NCI-H128 (cell line): Measurements from ENCODE around the gene ZFYVE19.

ENCODE experiments used
- DNase-seq: peaks from one replicate; lab custom pipeline; 2025; ENCODE audit not compliant: unreplicated experiment; lab: John Stamatoyannopoulos, UW

Gene ZFYVE19, protein sequence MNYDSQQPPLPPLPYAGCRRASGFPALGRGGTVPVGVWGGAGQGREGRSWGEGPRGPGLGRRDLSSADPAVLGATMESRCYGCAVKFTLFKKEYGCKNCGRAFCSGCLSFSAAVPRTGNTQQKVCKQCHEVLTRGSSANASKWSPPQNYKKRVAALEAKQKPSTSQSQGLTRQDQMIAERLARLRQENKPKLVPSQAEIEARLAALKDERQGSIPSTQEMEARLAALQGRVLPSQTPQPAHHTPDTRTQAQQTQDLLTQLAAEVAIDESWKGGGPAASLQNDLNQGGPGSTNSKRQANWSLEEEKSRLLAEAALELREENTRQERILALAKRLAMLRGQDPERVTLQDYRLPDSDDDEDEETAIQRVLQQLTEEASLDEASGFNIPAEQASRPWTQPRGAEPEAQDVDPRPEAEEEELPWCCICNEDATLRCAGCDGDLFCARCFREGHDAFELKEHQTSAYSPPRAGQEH

GRCh38 chr15:40807028-40807887 is at the start of gene ZFYVE19, which contains the start of gene DNAJC17:
TSS of gene ZFYVE19 (plus strand) at chr15:40807089. CDS start at chr15:40807590, 501 bp downstream.
TSS of gene DNAJC17 (minus strand) at chr15:40807473. CDS start at chr15:40807446, 27 bp downstream.
- DNase-seq, result peak; percentile 94

DNA sequence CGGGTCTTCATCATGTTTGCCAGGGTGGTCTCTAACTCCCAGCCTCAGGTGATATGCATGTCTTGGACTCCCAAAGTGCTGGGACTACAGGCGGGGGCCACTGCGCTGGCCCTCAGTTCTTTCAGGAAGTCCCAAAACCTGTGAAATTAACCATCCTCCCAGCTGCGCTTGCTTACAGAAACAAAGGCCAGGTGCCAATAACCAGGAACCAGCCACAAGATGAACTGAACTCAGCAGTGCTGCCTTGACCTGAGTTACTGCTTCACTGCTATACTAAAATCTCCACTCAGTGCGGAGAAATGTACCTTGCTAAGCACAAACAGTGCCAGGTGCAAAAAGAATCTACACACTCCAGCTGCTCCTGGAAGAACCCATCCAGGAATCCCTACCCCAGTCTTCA is 46.9 kb upstream of the ZFYVE19 start:
- no peak for DNase-seq

- DNase-seq, result no peak
Observed at GRCh38 chr15:40762919-40763800, 43.7 kb upstream of the ZFYVE19 start.

- no peak for DNase-seq
Observed at GRCh38 chr15:40763801-40764628, 42.9 kb upstream of the ZFYVE19 start, which contains the start of gene GCHFR. TSS of gene GCHFR (plus strand) at chr15:40764068. CDS start at chr15:40764181, 113 bp downstream.

DNA sequence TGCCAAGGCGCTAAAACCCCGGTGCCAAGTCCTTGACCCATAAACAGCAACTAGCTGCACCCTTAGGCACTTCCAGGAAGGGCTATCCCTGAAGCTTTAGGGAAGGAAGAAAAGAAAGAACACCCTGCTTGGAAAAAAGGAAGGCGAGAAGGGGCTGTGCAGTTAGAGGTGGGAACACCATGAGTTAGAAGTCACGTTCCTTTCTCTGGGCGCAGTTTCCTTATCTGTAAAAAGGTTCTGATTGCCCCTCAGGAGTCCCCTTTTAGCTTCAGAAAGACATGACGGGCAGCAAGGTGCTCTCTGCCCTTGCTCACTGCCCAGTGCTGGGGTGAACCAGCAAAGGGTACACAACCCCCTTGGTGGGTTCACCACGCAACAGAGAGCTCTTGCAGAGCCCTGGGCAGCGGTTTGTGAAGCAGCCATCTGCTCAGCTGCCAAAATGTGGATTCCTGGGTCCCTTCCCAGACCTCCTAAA is 42.2 kb upstream of the ZFYVE19 start:
- no peak for DNase-seq

- no peak for DNase-seq
Observed at GRCh38 chr15:40766194-40766815, 40.6 kb upstream of the ZFYVE19 start.

- no peak for DNase-seq
Observed at GRCh38 chr15:40766906-40767837, 39.7 kb upstream of the ZFYVE19 start.

DNA sequence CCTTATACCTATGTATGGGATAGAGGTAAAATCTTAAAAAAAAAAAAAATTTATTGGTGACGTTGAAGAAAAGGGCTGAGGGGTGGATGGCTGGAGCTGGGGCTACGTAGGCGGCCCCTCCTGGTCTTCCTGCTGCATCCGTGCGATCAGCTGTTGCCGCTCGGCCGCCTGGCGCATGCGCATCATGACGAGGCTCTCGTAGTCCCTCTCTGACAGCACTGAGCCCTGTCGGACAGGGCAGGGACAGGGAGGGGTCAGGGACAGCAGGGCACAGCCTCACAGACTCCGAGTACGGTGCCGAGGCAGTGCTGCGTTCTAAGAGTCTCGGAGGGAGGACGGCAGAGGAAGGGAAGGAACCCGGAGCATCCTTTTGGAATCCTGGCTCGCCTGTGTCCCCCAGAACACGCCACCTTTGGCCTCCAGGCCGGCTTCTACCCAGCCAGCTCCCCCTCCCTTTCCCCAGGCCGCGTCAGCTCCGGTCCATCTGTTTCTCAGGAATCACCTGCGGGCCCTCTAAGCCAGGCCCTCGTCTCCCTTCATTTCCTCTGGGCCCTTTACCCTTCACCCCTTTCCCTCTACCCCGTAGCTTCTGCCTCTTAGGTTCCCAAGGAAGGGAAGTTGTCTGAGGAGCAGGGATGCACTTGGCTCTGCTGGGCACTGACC is 38.9 kb upstream of the ZFYVE19 start:
- DNase-seq, result no peak

DNA sequence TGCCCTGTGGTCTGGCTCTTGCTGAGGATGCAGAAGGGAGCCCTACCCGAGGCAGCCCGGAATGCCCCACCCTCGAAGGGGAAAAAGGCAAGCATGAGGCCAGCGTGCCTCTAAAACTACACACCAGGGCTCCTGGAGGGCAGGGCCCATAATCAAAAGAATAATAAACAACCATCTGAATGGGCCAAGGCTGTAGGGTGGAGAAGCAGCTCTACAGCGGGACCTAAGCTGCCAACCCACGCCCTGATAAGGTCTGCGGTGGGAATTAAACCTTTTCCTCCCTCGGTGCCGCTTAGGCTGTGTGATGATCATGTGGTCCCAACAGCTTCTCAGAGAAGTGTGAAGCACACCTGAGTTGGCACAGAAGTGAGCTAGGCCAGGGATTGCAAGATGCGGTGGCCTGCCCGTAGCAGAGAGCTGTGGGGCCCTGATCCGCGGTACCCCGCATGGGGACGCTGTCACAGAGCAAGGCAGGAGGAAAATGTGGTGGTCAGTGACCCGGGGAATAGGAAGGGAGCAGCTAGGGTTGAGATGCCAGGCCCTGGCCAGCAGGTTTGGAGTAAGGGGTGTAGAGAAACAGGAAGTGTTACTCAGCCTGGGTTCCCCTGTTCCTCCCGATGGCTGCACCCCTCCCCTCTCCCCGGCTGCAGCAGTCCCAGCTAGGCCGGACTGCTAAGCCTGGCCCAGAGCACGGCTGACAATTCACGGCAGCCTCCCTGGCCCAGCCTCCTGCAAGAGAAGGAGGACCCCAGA is 38.2 kb upstream of the ZFYVE19 start:
- DNase-seq, result no peak

DNA sequence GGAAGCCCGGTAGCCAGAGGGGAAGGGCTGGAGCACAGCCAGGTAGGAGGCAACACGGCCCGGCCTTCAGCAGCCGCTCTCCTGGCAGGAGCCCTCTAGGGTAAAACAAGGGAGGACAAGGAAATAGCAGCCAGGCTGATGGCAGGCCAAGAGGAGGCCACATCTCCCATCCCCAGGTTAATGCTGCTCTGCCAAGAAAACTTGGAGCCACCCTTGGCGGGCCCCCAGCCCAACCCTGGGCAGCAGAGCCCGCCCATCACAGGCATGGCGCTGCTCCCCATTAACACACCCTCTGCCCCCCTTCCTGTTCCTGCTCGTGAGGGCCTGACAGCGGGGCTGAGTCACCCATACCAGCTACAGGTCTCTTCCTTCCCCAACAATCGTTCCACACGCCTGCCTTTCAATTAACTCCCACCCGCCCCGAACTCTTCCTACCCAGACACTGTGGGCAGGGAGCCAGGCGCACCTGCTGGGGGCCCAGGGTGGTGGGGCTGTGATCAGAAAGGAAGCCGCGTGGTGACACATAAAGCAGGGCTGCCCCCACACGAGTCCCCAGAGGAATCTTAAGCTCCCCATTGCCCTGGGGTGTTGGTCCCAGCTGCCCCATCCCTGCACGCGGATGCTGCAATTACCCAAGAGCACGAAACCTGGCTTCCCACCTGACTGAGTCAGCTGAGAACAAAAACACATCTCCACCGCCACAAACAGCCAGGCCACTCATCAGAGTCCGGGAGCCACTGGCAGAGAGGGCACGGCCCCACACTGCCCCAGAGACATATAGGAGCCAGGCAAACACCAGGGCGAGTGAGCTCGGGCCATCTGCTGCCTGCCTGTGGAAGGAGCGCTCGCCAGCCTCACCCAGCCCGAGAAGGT is 37.4 kb upstream of the ZFYVE19 start, which contains the start of gene C15orf62:
TSS of gene C15orf62 (plus strand) at position 707 of the 873 bp plus-strand sequence. CDS start 516 bp downstream, outside the sequence.
- DNase-seq, result no peak

- DNase-seq, result no peak
Observed at GRCh38 chr15:40770147-40770721, 36.7 kb upstream of the ZFYVE19 start.

GRCh38 chr15:40771242-40771641 is 35.6 kb upstream of the ZFYVE19 start:
- no peak for DNase-seq

- DNase-seq, result no peak
Observed at GRCh38 chr15:40772014-40772413, 34.9 kb upstream of the ZFYVE19 start.

DNA sequence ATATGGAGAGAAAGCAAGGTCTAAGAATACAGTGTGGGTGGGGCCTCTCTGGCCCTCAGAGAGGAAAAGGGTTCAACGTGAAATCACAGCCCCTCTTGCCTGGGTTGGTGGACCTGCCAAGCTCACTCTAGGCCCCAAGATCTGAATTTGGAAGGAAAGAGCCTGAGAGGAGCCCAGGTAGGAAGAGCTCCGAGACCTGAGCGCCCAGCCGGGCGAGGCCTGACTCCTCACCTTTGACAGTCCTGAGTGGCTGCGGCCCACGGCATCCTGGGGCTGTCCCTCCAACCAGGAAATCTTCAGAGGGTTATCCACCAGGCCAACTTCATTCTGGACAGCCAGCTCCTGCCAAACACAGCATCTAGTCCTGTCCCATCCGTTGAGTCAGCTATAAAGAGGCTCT is 33.4 kb upstream of the ZFYVE19 start:
- no peak for DNase-seq

GRCh38 chr15:40773902-40774301 is 33.0 kb upstream of the ZFYVE19 start:
- DNase-seq, result no peak
